ENCODE data around the gene MDK.

Gene MDK, protein sequence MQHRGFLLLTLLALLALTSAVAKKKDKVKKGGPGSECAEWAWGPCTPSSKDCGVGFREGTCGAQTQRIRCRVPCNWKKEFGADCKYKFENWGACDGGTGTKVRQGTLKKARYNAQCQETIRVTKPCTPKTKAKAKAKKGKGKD

DNA sequence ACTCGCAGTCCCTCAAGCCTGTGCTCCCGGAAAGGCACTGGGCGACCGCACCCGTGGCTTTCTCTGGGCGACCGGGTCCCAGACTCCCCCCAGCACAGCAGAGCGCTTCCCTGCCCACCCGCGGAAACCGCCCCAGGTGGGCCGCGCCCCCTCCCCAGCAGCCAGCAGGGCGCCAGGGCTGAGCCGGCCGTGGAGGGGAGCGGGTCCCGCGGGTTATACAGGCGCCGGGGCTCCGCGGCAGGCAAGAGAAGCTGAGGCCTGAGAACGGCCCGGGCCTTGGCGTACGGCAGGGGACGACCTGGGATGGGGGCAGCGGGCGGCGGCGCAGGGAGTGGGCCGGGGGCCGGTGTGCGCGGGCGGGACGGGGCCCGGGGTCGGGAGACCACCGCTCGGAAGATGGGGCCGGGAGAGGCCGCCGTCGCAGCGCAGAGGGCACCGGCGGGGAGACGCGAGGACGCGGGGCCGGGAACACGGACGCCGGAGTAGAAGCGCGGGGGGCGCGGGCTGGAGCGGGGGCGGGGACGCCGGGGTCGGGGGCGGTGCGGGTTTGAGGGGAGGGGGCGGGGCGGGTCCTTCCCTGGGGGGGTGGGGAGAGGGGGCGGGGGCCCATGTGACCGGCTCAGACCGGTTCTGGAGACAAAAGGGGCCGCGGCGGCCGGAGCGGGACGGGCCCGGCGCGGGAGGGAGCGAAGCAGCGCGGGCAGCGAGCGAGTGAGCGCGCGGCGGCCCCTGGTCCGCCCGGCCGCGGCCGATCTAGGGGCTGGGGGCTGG is at the start of gene MDK:
Gene MDK, plus strand, starts transcription at position 622 of the 771 bp plus-strand sequence. CDS start 389 bp downstream, outside the sequence.
- DNase-seq, result no peak

DNA sequence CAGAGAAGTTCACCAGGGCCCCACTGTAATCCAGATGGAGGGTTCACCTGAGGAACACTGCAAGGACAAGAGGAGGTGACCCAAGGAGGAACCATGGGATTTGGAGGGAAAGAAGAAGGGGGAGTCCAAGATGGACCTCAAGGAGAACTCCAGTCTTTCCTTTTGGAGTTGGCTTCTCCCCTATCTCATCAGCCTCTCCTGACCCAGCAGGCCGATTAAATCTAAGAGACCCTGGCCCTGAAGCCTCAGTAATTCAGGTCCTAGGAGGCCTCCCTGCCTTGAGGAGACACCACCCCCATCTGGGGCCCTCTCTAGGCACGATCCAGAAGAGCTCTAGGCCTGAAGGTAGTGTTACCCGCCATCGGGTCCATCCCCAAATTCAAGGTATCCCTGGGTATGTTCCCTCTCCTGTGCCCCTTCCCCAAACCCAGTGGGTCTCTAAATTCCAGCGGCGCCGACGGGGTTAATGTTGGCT is 49.3 kb upstream of the MDK start:
- DNase-seq, result no peak

DNA sequence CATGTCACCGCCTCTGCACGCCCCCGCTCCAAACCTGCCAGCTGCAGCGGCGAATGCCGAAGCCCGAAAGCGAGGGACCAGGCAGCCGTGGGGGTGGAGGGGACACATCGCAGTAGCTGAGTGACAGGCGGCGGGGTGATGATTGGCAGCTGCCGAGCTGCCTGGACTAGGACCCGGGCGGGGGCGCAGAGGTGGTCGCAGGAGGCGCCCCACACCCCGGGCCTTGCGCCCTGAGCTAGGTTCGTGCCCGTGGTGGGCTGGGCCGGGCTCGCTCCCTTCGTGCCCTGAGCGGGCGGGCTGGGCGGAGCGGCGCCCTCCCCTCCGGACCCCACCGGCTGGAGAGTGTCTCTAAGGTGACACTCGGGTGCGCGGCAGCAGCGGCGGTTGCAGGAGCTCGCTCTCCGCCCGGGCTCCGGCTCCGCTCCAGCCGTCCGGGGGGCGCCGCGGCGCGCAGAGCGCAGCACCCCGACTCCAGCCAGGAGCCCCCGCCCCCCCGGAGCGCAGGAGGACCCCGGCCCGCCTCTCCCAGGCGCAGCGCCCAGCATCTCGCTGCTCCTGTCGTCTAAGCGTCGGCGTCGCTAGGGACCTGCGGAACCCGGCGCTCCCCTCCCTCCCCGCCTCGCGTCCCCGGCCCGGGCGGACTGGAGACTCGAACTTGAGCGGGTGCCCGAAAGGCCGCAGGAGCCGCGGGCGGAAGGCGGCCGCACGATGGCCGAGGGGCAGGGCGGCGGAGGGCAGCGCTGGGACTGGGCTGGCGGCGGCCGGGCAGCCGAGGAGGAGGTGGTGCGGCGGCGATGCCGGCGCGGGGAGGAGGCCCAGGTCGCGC is 48.7 kb upstream of the MDK start:
- no peak for DNase-seq

DNA sequence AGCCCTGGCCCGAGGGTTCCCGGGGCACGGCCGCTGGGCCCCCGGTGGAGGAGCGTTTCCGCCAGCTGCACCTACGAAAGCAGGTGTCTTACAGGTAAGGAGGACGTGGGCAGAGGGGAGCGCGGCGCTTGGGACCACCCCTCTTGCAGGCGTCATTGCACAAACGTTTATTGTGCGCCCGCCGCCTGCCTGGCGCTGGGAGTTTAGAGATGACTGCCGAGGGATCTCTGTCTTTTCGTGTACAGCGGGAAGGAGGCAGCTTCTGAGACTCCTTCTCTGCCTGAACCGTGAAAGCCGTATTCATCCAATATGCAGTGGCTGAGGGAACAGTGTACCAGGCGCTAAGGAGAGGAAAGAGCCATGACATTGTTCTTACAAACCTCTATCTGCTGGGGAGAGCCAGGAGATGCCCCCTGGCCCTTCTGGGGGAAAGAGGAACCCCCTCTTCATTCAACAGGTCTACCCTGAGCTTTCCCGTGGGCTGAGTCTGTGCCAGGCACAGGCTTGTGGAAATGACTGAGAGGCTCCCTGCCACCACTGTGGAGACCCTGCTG is 48.0 kb upstream of the MDK start:
- no peak for DNase-seq

DNA sequence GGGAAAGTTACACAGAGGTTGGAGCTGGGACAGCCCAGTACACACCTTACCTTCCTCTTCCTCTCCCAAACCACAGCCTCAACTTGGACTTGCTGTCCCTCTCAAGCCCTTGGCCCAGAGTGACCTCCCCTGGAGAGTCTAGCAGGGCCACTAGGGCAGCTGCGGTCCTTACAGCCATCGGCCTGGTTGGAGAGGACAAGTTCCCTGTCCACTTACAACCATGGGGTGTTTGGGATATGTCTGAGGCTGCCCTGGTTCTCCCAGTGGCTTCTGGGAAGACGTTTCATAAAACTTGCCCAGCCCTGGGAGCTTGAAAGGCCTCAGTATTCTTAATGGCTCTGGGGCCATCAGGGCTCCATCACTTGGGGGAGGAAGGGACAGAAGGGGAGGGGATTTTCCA is 47.3 kb upstream of the MDK start:
- DNase-seq, result no peak

DNA sequence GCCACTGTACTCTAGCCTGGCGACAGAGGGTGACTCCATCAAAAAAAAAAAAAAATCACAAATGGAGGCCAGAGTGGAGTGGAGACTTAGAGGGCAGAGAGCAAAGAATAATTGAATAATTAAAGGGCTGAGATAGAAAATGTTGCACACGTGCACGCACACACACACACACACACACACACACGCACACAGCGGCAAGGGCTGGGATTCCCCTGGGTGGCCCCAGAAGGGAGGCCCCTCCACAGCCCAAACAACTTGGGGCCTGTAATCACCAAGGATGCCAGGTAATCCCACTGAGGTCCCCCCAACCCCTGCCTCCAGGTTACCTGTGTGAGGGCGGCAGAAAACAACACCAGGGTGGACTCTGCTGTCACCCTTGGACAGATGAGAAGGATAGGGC is 46.2 kb upstream of the MDK start:
- no peak for DNase-seq

DNA sequence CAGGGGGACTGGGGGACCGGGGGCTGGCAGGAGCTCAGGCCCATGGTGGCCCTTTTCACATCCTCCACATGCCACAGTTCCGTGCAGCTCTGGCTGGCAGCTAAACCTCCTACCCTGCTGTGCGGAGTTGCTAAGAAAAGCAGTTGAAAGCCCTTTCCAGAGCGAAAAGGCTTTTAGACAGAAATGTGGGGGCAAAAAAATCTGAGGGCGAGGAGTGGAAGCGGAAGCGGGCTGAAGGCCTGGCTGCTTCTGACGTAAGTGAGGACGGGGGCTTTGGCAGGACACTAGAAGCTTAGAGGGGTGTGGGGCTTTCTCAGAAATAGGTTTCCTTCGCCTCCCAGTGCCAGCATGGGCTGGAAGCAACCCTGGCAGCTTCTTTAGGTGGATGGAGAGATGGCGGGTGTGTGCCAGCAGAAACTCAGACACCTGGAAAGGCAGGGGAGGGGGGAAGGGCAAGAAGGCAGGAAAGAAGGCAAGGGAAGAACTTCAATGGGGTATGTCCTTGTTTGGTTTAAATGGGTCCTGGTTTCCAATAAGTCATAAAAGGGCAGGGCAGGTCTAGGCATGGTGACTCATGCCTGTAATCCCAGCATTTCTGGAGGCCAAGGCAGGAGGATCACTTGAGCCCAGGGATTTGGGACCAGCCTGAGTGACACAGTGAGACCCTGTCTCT is 45.4 kb upstream of the MDK start:
- no peak for DNase-seq

DNA sequence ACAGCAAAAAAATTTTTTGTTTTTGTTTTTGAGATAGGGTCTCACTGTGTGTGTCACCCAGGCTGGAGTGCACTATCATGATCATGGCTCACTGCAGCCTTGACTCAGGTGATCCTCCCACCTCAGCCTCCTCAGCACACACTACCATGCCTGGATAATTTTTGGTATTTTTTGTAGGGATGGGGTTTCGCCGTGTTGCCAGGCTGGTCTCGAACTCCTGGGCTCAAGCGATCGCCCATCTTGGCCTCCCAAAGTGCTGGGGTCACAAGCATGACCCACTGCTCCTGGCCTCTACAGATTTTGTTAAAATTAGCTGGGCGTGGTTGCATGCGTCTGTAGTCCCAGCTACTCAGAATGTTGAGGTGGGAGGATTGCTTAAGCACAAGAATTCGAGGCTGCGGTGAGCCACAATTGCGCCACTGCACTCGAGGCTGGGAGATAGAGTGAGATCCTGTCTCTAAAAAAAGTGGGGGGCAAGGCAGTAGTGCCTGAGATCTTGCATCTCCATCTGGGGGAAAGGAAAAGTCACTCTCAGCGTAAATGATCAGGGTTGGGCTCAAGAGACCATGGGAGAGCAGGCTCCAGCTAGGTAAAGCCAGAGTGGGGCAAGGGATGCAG is 44.8 kb upstream of the MDK start:
- no peak for DNase-seq

DNA sequence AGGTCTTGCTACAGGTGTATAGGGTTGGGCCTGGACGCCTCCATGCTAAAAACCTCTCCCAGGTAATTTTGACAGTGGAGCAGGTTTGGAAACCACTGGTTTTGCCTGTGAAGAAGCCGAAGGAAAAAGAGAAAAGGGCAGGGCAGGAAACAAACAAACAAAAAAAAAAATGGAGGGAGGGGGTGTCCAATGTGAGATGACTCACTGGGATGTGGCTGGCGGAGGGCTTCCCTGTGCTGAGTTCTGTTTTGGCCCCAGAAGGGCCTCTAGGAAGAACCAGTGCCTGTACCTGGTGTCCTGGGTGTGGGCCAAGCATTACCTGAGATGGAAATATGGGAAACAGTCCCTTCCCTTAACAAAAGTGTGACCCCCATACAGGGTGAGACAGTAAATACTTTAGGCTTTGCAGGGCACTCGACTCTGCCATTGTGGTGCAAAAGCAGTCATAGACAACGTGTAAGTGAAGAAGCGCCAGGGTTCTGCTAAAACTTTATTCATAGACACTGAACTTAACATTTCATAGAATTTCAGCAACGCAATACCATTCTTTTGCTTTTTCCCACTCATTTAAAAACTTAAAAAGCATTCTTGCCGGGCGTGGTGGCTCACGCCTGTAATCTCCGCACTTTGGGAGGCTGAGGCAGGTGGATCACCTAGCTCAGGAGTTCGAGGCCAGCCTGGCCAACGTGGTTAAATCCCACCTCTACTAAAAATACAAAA is 43.7 kb upstream of the MDK start:
- no peak for DNase-seq

DNA sequence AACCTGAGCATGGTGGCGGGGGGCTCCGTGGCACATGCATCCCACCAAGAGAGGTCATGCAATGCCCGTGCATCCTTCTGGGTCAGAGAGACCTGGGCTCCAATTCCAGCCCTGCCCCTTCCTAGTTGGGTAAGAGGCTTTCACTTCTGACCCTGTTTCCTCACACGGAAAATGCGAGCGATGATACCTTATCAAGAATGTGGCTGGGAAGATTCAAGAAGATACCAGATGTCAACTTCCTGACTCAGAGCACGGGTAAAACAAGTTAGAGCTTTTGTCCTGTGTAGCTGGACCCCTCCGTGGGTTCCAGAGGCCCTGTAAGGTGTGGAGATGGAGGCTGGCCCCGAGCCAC is 42.9 kb upstream of the MDK start:
- no peak for DNase-seq

DNA sequence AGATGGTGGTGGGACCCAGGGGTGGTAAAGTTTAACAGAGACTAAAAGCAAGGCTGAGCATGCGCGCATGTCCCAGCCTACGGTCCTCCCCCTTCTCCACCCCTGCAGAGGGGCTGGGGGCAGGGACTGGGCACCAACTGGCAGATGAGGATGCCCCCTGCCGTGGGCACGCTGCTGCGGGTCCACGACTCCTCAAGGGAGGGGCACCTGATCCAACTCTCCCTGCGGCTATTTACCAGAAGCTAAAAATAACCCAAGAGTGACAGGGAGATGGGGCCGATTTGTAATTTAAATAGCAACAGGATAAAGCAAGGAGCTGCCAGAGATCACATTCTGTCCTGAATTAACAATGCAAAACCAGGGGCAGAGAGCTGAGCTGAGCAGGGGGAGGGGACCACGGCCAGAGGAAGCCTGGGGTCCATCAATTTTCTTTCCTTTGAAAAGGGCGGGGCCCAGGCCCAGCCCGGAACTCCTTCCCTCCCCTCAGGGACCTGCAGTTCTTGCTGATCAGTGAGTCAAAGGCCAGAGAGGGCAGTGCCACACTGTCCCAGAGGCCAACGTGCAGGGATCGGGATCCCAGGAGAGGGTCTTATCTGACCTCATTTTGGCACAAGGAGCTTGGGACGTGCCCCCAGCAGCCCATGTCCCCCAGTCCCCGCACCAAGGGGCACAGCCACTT is 42.3 kb upstream of the MDK start:
- DNase-seq, result peak; percentile 44

DNA sequence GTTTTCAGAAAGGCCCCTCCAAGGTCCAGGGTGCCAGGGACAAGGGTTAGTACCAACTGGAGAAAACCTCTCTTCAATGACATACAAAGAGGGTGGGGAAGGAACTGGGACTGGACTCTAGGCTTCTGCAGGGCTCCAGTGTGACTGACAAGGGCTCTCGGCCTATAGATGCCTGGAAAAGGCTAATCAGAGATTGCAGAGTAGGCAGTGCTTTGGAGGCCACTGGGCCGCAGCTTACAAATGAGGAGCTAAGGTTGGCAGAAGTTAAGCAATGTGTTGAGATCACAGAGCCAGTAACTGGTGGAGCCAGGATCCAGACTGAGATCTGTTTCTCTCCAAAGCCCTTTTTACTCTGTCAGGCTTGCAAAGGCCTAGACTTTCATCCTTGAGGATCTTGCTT is 41.7 kb upstream of the MDK start:
- no peak for DNase-seq

DNA sequence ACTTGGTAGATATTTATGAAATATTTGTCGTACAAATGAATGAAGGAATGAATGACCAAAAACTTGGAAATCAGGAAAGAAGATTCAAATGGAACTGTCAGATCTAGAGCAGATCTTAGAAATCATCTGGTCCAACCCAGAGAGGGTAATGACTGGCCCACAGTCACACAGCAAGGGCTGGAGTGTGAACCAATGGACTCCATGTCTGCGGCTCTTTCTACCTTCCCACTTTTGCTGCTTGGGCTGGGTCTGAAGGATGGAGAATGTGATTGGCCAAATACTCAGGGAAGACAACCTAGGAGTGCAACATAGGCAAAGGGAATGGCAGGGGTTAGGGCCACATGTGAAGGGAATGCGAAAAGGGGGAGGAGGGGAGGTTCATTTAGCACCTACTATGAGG is 40.0 kb upstream of the MDK start:
- no peak for DNase-seq

DNA sequence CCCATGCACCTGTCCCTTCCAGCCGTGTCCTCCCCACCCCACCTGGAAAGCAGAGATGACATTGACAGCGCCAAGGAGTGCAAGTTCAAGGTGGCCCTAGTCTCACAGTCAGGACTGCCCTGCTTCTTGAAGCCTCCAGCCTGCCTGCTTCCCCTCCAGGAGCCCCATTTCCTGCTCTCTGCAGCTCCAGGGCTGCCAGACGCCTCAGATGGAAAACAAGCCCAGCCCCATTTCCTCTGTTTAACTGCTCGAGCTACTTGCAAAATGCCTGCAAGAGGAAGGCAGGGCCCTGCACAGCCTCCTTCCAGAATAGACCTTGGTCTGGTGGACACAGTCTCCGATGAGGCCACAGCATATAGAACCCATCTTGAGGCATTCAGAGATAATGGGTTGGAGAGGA is 39.2 kb upstream of the MDK start:
- no peak for DNase-seq

DNA sequence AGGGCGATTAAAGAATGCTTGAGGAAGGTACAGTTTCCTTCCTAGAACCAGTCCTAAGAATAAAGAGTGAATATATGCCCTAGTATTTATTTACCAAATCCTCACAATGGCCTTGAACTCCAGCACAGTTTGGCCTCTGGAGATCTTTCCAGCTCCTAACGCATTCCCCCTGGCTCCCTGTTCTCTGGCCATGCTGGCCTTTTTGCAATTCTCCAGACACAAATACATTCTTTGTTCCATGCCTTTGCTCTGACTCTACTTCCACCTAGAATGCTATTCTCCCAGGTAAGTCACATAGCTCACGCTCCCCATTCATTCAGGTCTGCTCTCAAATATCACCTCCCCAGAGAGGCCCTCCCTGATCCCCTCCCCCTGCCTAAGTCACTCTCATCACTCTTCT is 37.9 kb upstream of the MDK start:
- DNase-seq, result no peak

DNA sequence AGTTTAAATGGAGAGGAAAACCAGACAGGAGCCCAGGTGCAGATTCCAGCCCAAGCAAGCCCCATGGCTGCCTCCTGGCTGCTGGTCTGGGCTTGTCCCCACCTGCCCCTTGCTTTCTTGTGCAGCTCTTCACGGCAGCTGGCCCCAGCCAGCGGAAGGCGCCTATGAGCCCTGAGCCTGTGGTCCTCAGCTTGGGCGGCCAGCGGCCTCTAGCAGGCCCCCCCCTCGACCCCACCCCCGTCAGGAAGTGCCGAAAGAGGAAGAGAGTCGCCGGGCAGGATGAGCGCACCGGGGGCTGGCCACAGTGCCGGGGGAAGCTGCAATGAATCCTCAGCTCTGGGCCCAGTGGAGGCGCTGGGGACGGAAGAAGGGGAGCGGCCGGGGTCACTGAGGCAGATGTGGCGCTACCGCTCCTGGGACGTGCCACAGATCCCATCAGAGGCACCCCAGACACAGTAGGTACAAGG is 36.3 kb upstream of the MDK start:
- no peak for DNase-seq

DNA sequence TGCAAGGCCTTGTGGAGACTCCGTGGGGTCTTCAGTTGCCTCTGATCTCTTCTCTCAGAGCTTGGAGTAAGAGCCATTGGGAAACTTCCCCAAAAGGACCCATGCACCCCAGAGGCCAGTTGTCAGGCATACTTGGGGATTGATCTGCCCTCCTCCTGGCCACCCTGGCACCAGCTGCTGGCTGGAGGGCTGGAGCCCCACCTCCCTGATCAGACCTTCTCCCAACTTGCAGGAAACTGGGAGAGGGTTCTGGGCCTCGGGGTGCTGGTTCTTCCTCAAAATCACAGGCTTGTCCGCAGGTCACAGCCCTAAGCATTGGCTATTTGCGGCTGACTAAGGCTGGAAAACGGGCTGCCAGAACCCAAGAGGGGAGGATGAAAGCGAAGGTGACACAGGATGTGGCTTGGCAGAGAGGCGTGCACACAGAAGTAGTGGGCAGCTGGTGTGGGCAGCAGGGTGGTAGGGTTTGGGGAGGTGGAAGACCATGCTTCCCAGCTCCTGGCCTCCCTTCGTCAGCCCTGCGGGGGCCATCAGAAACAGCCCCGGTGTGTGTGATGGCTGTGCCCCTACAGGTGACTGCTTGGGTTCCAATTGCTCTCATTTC is 35.5 kb upstream of the MDK start:
- DNase-seq, result no peak

DNA sequence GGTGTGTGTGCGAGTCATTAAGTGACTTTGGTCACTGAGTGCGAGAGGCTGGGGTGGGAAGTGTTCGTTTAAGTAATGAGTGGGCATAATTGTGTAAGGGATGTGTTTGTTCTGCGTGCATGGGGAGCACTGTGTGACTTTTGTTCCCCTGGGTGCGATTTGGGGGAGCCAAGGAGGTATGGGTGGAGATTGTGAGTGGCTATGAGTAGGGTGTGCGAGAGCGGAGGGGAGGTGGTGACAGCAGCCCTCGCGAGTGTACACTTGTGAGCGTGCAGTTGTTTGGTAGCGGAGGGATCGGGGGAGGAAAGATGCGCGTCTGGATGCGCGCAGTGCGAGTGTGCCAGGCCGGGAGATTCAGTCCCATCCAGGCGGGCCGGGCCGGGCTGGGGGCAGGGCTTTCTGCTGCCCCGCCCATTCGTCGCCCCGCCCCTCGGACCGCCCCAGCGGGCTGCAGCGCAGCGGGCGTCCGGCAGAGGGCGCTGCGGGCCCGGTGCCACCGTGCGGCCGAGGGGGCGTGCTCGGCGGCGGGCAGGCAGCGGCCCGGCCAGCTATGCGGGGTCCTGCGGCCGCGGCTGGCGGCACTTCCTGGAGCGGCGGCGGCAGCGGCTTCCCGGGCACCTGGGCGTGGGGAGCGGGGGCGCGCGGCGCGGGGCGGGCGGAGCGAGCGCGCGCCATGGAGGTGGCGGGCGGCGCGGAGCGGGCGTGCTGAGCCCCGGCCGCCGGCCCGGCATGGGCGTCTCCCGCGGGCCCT is 34.4 kb upstream of the MDK start, which contains the start of gene DGKZ:
Gene DGKZ, plus strand, starts transcription at position 578 of the 751 bp plus-strand sequence. CDS start 197 bp downstream, outside the sequence.
- DNase-seq, result no peak

DNA sequence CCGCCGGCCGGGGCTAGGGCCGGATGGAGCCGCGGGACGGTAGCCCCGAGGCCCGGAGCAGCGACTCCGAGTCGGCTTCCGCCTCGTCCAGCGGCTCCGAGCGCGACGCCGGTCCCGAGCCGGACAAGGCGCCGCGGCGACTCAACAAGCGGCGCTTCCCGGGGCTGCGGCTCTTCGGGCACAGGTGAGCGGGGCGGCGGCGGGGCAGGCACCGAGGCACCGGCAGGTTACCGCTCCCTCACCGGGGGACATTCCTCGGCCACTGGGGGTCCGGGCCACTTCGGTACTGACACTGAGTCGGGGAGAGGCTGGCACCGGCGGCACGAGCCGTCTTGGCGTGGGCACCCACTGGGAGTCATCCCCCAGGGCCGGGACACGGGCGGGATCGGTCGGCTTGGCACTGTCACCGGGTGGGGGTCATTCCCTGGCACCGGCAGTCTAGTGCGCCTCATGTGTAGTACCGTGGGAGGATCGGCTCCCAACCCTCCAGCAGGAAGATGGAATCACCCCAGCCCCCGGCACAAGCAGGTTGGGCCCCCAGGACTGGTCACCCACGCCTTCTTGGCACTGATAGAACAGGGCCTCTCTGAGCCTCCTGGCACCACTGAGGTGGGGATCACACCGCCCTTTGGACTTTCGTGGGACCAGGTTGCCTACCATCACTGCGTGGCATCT is 33.7 kb upstream of the MDK start:
- no peak for DNase-seq

All from NCI-H1436 treated with DMSO at 0.1 percent for 48 hours (cell line).